Measurements from ENCODE around the gene CMKLR1. TPM values are rescaled to one million over a fixed set of nuclear protein-coding genes. Genes with fewer than 3 reads are reported as not detected.

CMKLR1 gene
- total and polyA plus RNA-seq, 4 donors: 4.5 to 12.0 (median 5.9) TPM

DNA sequence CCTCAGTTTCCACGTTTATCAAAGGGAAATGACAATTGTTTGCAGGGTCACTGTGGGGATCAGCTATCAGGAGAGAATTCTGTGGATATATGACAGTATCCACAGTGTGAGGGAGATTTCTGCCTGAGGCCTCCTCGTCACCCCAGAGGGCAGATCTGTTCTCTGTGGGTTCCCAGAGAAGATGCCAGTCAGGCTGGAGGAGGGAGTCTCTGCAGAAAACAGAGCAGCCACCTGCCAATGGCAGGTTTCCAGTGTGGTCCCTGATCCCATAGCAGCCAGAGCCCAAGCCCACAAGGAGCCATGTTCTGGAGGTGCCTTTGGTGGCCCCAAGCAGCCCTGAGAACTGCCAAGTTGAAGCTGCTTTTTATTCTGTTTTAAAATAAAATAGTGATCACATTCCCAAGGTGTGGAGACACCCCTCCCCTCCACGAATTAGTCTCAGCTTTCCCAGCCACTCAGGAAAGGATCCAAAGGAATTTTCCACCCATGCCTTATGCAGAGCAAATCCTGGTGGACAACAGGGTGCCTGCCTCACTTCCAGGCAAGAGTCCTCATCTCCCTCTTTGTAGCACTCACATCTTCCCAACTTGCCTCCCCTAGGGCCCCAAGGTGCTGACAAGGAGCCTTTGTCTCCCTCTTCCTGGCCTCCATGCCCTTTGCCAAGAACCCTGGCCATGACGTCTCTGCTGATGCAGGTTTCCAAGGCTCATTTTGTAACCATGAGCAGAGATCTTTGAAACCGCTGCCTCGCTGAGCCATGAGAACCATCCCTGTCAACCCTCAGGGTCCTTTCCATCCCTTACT, 20.4 kb downstream of the CMKLR1 start:
- peaks cover 11% of the 10 kb centered on the region for H3K4me1 ChIP-seq (ENCODE audit: control insufficient read depth, insufficient read depth, low read length)
- no peak overlapping the region for H3K27ac ChIP-seq (ENCODE audit: low read depth, low read length)
- H3K4me3 ChIP-seq (ENCODE audit: low read depth, low read length): no peak overlapping the region
- H3K27me3 ChIP-seq (ENCODE audit: control insufficient read depth, insufficient read depth, low read length): no peaks in the 10 kb centered on the region
- WGBS (ENCODE audit: insufficient coverage): 71% methylated on average over 6 of the region's 6 CpGs
- DNase-seq (ENCODE audit: low read depth in 4 of 6, low spot score in 6 of 6): no peak
- H3K36me3 ChIP-seq (ENCODE audit: control insufficient read depth, insufficient read depth, low read length): no peaks in the 10 kb centered on the region
- H3K9me3 ChIP-seq (ENCODE audit: control insufficient read depth, insufficient read depth, low read length): no peaks in the 10 kb centered on the region

DNA sequence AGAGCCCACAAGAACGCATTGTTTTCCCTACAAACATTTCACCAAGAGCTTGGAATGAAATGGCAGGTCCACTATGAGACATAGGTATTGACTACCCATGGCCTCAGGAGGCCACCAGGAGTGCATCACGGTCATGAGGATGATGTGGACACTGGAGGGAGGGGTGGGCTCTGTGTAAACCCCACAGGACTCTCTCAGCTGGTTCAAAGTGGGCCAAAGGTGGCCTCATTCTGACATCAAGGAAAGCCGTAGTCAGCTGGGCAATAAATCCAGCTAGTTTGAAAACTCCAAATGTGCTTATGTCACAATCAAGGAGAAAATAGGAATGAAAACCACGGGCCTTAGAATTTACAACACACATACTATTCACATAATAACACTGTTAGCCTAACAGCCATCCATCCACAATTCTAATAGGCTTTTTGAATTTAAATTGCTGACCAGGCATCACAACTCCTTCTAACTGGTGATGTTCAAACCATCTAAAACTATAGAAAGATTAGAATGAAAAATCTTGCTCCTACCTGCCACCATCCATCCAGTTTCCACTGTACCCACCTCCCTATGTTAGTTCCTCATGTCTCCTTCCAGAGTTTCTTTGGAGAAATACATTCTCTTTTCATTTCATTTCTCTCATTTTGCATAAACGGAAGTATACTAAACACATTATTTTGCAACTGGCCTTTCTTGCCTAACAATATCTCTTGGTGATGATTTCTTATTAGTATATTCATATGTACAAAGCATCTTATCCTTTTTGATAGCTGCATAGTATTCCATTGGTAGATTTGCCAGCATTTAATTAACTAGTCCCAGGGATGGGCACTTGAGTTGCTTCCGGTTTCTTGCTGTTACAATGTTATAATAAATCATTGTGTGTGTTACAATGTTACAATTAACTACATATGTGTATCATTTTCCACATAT, 21.5 kb downstream of the CMKLR1 start:
- peaks cover 17% of the 10 kb centered on the region for H3K4me1 ChIP-seq (ENCODE audit: control insufficient read depth, insufficient read depth, low read length)
- H3K27me3 ChIP-seq (ENCODE audit: control insufficient read depth, insufficient read depth, low read length): no peaks in the 10 kb centered on the region
- no peaks in the 10 kb centered on the region for H3K9me3 ChIP-seq (ENCODE audit: control insufficient read depth, insufficient read depth, low read length)
- H3K4me3 ChIP-seq (ENCODE audit: low read depth, low read length): no peak overlapping the region
- no peak for DNase-seq (ENCODE audit: low read depth in 4 of 6, low spot score in 6 of 6)
- WGBS (ENCODE audit: insufficient coverage): 90% methylated on average over 2 of the region's 6 CpGs
- H3K27ac ChIP-seq (ENCODE audit: low read depth, low read length): no peak overlapping the region
- no peaks in the 10 kb centered on the region for H3K36me3 ChIP-seq (ENCODE audit: control insufficient read depth, insufficient read depth, low read length)

DNA sequence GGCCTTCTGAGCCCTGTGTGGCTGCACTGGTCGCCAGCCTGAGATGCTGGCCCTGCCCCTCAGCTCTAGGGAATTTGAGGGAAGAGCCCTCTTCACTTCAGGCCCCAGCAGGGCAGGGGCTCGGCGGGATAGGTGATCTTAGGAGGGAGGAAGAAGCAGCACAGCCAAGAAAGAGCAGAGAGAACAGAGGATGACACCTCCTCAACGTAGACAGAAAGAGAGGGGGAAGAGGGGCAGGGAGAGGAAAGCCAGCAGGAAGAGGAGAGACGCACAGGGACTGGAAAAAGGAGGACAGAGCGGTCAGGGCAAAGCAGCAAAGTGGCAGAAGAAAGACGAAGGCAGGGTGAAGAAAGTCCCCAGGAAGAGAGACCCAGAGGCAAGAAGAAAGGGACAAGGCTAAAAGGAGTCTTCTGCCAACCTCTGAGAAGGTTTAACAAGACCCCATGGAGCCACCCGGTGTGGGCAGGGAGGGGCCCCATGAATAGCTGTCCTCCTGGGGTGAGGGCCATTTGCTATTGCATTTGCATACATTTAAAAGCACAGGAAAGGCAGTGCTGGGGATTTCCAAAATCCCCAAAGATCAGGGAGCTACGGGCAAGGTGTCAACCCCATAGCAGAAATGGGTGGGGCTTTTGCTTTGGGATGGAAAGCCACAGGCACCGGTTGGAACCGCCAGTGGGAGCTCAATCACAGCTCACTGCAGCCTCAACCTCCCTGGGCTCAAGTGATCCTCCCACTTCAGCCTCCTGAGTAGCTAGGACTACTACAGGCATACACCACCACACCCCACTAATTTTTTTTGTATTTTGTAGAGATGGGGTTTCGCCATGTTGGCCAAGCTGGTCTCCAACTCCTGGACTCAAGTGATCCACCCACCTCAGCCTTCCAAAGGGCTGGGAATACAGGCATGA, 22.7 kb downstream of the CMKLR1 start:
- Histone ChIP-seq H3K36me3 (ENCODE audit: control insufficient read depth, insufficient read depth, low read length) (no peaks in the 10 kb centered on the region), H3K4me1 (ENCODE audit: control insufficient read depth, insufficient read depth, low read length) (peaks cover 25% of the 10 kb centered on the region), H3K27ac (ENCODE audit: low read depth, low read length) (no peak overlapping the region), H3K4me3 (ENCODE audit: low read depth, low read length) (no peak overlapping the region), H3K9me3 (ENCODE audit: control insufficient read depth, insufficient read depth, low read length) (no peaks in the 10 kb centered on the region), H3K27me3 (ENCODE audit: control insufficient read depth, insufficient read depth, low read length) (no peaks in the 10 kb centered on the region)
- no peak for DNase-seq (ENCODE audit: low read depth in 4 of 6, low spot score in 6 of 6)
- 26% methylated on average over 7 of the region's 12 CpGs for WGBS (ENCODE audit: insufficient coverage)

- Histone ChIP-seq H3K27ac (ENCODE audit: low read depth, low read length) (no peak overlapping the region), H3K4me1 (ENCODE audit: control insufficient read depth, insufficient read depth, low read length) (peaks cover 29% of the 10 kb centered on the region), H3K4me3 (ENCODE audit: low read depth, low read length) (no peak overlapping the region), H3K27me3 (ENCODE audit: control insufficient read depth, insufficient read depth, low read length) (no peaks in the 10 kb centered on the region), H3K36me3 (ENCODE audit: control insufficient read depth, insufficient read depth, low read length) (no peaks in the 10 kb centered on the region), H3K9me3 (ENCODE audit: control insufficient read depth, insufficient read depth, low read length) (no peaks in the 10 kb centered on the region)
- no peak for DNase-seq (ENCODE audit: low read depth in 4 of 6, low spot score in 6 of 6)
- WGBS (ENCODE audit: insufficient coverage): 85% methylated on average over 3 of the region's 4 CpGs
Observed at GRCh38 chr12:108315486-108316105, 23.5 kb downstream of the CMKLR1 start.

- peak in 1 of 6 donors; percentile 37 for DNase-seq (ENCODE audit: low read depth in 4 of 6, low spot score in 6 of 6)
- WGBS (ENCODE audit: insufficient coverage): 21% methylated on average over 2 of the region's 7 CpGs
- H3K27me3 ChIP-seq (ENCODE audit: control insufficient read depth, insufficient read depth, low read length): no peaks in the 10 kb centered on the region
Observed at GRCh38 chr12:108313606-108314351, 25.3 kb downstream of the CMKLR1 start.

DNA sequence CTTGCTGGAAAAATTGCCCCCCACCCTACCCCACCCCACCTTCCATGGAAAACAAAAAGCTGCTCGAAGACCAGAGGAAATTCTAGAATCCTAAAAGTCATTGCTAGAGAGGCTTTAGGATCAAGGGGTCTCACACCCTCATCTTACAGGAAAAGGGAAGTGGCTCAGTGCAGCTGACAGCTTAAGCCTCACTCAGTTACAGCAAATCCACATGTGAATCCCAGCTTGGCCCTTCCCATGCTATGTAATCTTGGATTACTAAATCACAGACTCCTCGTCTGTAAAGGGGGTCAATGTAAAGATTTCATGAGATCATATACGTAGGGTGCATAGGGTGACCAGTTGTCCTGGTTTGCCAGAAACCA, 25.9 kb downstream of the CMKLR1 start:
- 77% methylated on average over 3 of the region's 3 CpGs for WGBS (ENCODE audit: insufficient coverage)
- peaks cover 38% of the 10 kb centered on the region for H3K4me1 ChIP-seq (ENCODE audit: control insufficient read depth, insufficient read depth, low read length)

More at GRCh38 chr12:108313606-108314351, 25.3 kb downstream of the CMKLR1 start:
- Histone ChIP-seq H3K4me1 (ENCODE audit: control insufficient read depth, insufficient read depth, low read length) (peaks cover 34% of the 10 kb centered on the region), H3K4me3 (ENCODE audit: low read depth, low read length) (no peak overlapping the region), H3K9me3 (ENCODE audit: control insufficient read depth, insufficient read depth, low read length) (no peaks in the 10 kb centered on the region), H3K36me3 (ENCODE audit: control insufficient read depth, insufficient read depth, low read length) (no peaks in the 10 kb centered on the region), H3K27ac (ENCODE audit: low read depth, low read length) (peak overlapping the region; percentile 63)

DNA sequence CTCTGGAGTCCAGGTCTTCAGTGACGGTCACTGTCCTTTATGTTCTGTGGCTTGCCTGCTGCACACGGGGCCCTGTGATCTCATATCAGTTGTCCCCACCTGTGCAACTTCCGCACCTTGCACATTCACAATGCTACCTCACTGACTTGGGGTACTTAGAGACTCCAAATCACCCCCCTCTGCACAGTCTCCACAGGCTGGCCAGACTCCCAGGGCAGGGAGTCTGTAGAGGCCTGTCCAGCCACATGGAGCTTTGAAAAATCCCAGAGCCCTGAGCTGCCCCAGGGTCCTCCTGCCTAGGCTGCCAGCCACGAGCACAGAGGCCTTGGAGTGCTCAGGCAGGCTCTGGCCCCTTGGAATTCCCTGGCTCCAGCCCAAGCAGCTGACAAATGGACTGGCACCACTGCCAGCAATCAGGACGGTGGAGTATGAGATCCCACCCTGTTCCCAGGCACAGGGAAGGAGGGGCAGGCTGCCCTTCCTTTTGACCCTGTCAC, 26.4 kb downstream of the CMKLR1 start:
- peak in 2 of 6 donors; percentile 73 for DNase-seq (ENCODE audit: low read depth in 4 of 6, low spot score in 6 of 6)
- no peaks in the 10 kb centered on the region for H3K27me3 ChIP-seq (ENCODE audit: control insufficient read depth, insufficient read depth, low read length)
- H3K4me1 ChIP-seq (ENCODE audit: control insufficient read depth, insufficient read depth, low read length): peaks cover 39% of the 10 kb centered on the region
- no peak overlapping the region for H3K4me3 ChIP-seq (ENCODE audit: low read depth, low read length)
- H3K27ac ChIP-seq (ENCODE audit: low read depth, low read length): peak overlapping the region; percentile 63
- H3K9me3 ChIP-seq (ENCODE audit: control insufficient read depth, insufficient read depth, low read length): no peaks in the 10 kb centered on the region
- WGBS (ENCODE audit: insufficient coverage): 46% methylated on average over 5 of the region's 5 CpGs
- no peaks in the 10 kb centered on the region for H3K36me3 ChIP-seq (ENCODE audit: control insufficient read depth, insufficient read depth, low read length)

More for the DNA sequence above, 25.9 kb downstream of the CMKLR1 start:
- no peak for DNase-seq (ENCODE audit: low read depth in 4 of 6, low spot score in 6 of 6)
- no peaks in the 10 kb centered on the region for H3K36me3 ChIP-seq (ENCODE audit: control insufficient read depth, insufficient read depth, low read length)
- no peak overlapping the region for H3K4me3 ChIP-seq (ENCODE audit: low read depth, low read length)
- no peaks in the 10 kb centered on the region for H3K27me3 ChIP-seq (ENCODE audit: control insufficient read depth, insufficient read depth, low read length)
- H3K27ac ChIP-seq (ENCODE audit: low read depth, low read length): peak overlapping the region; percentile 63
- no peaks in the 10 kb centered on the region for H3K9me3 ChIP-seq (ENCODE audit: control insufficient read depth, insufficient read depth, low read length)

DNA sequence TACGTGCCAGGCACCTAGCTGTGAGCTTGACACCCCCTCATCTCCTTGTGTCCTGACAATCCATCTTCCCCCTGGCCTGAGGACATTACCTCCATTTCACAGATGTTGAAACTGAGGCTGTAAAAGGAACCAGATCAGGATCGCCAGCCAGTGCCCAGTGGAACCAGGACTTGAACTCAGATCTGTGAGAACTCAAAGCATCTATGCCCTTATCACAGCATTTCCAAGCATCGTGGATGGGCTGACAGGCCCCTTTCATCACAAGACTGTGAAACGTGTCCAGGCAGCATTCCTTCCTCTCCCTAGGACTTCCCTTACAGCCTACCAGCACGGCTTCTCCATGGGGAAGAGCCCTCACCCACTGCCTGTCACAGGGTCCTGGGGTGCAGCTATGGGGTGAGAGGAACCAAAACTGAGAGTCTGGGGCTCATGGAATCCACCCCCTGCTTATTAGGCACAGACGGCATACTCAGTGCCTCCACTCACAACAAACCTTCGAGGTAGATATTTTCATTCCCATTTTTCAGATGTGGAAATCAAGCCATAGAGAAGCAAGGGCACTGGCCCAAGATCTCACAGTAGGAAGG, 26.9 kb downstream of the CMKLR1 start:
- no peak for DNase-seq (ENCODE audit: low read depth in 4 of 6, low spot score in 6 of 6)
- H3K4me1 ChIP-seq (ENCODE audit: control insufficient read depth, insufficient read depth, low read length): peaks cover 39% of the 10 kb centered on the region
- no peaks in the 10 kb centered on the region for H3K9me3 ChIP-seq (ENCODE audit: control insufficient read depth, insufficient read depth, low read length)
- no peak overlapping the region for H3K27ac ChIP-seq (ENCODE audit: low read depth, low read length)
- H3K36me3 ChIP-seq (ENCODE audit: control insufficient read depth, insufficient read depth, low read length): no peaks in the 10 kb centered on the region
- H3K4me3 ChIP-seq (ENCODE audit: low read depth, low read length): no peak overlapping the region
- WGBS (ENCODE audit: insufficient coverage): 69% methylated on average over 3 of the region's 7 CpGs
- H3K27me3 ChIP-seq (ENCODE audit: control insufficient read depth, insufficient read depth, low read length): no peaks in the 10 kb centered on the region
